OCI-LY7 (cell line): ENCODE data around the gene GMPPA. TPM values are rescaled to one million over a fixed set of nuclear protein-coding genes. Genes with fewer than 3 reads are reported as not detected.

Source experiments
- BruUV-seq: library from RNA; stranded (reverse); fragments of 400-500 nt; replicated peaks from 2 replicates; lab custom pipeline; 2021; lab: Mats Ljungman, UMichigan
- CTCF ChIA-PET: fragments of 300-600 bp; sonication (Branson Sonifier 250); formaldehyde crosslinking; loops from one replicate; lab custom pipeline; 2022; ENCODE audit warnings: antibody characterized with exemption; ENCODE audit not compliant: unreplicated experiment; lab: Charles Lee
- POLR2A ChIA-PET: fragments of 300-600 bp; sonication (Branson Sonifier 250); formaldehyde crosslinking; loops from one replicate; lab custom pipeline; 2022; ENCODE audit warnings: antibody characterized with exemption; lab: Charles Lee
- DNase-seq: peaks from one replicate; pipeline ENCODE4 v3.0.0-alpha.2; 2015; ENCODE audit warnings: low spot score
- H2AFZ ChIP-seq: fragments of 200-600 bp; sonication (generic), shearing (Covaris generic); 2 replicates; pipeline ENCODE4 v1.6.1; 2014; ENCODE audit warnings: mild to moderate bottlenecking, antibody characterized with exemption, low read length, moderate library complexity
- H3K27ac ChIP-seq: fragments of 200-600 bp; sonication (generic); 2 replicates; pipeline ENCODE4 v1.5.1; 2014; ENCODE audit warnings: mixed run types, low read depth, mild to moderate bottlenecking, moderate library complexity, low read length, inconsistent platforms; ENCODE audit not compliant: poor library complexity, severe bottlenecking
- H3K36me3 ChIP-seq: fragments of 200-600 bp; sonication (generic); 2 replicates; pipeline ENCODE4 v1.6.1; 2014; ENCODE audit warnings: mild to moderate bottlenecking, antibody characterized with exemption, low read length, moderate library complexity, mixed read lengths; ENCODE audit not compliant: insufficient read depth
- H3K4me1 ChIP-seq: fragments of 200-600 bp; sonication (generic); 2 replicates; pipeline ENCODE4 v1.5.1; 2014; ENCODE audit warnings: mild to moderate bottlenecking, low read length; ENCODE audit not compliant: insufficient read depth, poor library complexity, severe bottlenecking
- H3K4me2 ChIP-seq: fragments of 200-600 bp; sonication (generic); 2 replicates; pipeline ENCODE4 v1.6.1; 2014; ENCODE audit warnings: mild to moderate bottlenecking, low read length
- H3K4me3 ChIP-seq: fragments of 200-600 bp; sonication (generic); 2 replicates; pipeline ENCODE4 v1.5.1; 2014; ENCODE audit warnings: mild to moderate bottlenecking, low read depth, low read length; ENCODE audit not compliant: poor library complexity, severe bottlenecking
- H3K79me2 ChIP-seq: fragments of 200-600 bp; sonication (generic); 2 replicates; pipeline ENCODE4 v1.6.1; 2016; ENCODE audit warnings: low read depth, mild to moderate bottlenecking, low read length, moderate library complexity, mixed read lengths; ENCODE audit not compliant: insufficient read depth
- H3K9me2 ChIP-seq: fragments of 200-600 bp; sonication (generic); 2 replicates; pipeline ENCODE4 v1.6.1; 2016; ENCODE audit warnings: mild to moderate bottlenecking, low read length, mixed read lengths; ENCODE audit not compliant: insufficient read depth
- H3K9me3 ChIP-seq: fragments of 200-600 bp; sonication (generic); 2 replicates; pipeline ENCODE4 v1.6.1; 2014; ENCODE audit warnings: mild to moderate bottlenecking, mixed run types, low read length, mixed read lengths
- H4K20me1 ChIP-seq: fragments of 200-600 bp; sonication (generic); 2 replicates; pipeline ENCODE4 v1.6.1; 2014; ENCODE audit warnings: mild to moderate bottlenecking, antibody characterized with exemption, low read length, moderate library complexity, mixed read lengths; ENCODE audit not compliant: insufficient read depth
- EZH2phosphoT487 ChIP-seq: fragments of 200-600 bp; sonication (generic); IDR thresholded peaks from 2 replicates; pipeline ENCODE4 v1.6.1; 2018; ENCODE audit warnings: low read depth, borderline replicate concordance, mild to moderate bottlenecking, mixed run types, antibody characterized with exemption, low read length, moderate library complexity, mixed read lengths
- intact Hi-C: fragments of 100-400 bp; cut with micrococcal nuclease; formaldehyde crosslinking; loops from one replicate; pipeline ENCODE4 v1.10.0; 2022; ENCODE audit not compliant: unreplicated experiment
- total RNA-seq, 2 experiments: library from RNA; depleted of rRNA in 1 of 2; stranded (reverse); fragments of >200 nt in 1 of 2; shearing (Covaris generic) in 1 of 2; gene quantifications; 2 replicates each; pipeline ENCODE4 v1.2.3, GENCODE V29; 2014 to 2022
- TF ChIP-seq, protein P1 (sequence below): fragments of 200-600 bp; sonication (generic); conservative IDR thresholded peaks from 2 replicates; pipeline ENCODE4 v1.5.1; 2014; ENCODE audit warnings: mild to moderate bottlenecking, antibody characterized with exemption, low read length, moderate library complexity, mixed read lengths

The GMPPA gene
- total RNA-seq, 2 experiments from 2014 or later, result 28.4 to 46.4 TPM

DNA sequence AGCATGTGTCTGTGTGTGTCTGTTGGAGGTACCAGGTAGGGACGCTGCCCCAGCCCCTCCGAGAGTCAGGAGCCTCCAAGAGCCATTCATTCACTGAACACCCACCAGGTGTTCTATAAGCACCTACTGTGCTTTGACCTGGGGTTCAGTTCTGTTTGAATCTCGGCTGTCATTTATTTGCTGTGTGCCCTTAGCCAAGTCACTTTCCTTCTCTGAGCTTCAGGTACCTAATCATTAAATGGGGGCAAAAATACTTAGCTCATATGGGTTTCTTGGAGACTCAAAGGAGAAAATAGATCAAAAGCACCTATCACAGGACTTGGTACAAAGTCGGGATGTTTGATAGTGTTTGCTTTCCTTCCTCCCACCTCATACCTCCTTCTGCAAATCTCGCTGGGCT is 28.8 kb downstream of the GMPPA start:
- Histone ChIP-seq H3K36me3 (no peaks in the 10 kb centered on the region), H3K9me2 (no peaks in the 10 kb centered on the region)
- no TSS peak for BruUV-seq

DNA sequence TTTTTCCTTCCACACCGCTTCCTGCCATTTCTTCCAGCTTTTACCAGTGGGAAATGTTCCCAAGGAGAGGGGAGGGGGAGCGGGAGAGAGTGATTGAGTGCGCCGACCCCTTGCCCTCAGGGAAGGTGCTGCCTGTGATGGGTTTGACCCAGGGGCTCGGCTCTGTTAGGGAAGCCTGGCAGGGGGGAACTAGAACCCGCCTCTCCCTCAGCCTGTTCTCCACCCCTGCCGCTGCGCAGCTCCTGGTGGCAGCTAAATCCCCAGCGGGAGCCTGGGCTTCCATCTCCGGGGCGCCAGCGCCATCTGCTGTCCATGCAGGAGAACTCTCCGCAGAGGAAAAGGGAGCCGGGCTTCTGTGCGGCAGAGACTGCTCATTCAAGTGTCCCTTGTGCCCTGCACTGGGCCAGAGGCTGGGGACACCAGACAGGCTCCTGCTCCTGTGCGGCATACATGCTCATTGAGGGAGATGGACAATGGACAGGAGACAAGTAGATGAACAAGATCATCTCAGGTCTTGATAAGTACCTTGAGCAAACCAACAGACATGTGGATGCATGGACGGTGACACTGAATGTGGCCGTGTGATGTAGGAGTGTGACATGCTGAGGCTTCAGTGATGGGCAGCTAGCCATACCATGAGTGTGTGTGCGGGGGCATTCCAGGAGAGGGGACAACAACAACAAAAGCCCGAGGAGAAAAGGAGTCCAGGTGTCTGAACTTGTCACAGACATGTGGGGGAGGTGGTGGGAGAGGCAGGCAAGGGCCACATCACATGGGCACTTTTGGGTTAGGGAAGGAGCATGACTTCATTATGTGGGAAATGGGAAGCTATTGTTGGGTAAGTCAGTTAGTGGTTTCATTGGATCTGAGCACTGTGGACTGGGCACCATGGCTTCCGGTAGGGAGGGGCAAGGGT is 31.6 kb downstream of the GMPPA start:
- no peaks in the 10 kb centered on the region for H3K9me2 ChIP-seq
- intact Hi-C loops, result loop anchor here (1.0 kb wide), 4 partner anchors 35 to 127 kb away; no protein-coding TSS in a partner anchor

More for the DNA sequence above, 28.8 kb downstream of the GMPPA start:
- Histone ChIP-seq H3K4me1 (no peaks in the 10 kb centered on the region), H3K79me2 (no peaks in the 10 kb centered on the region), H3K27ac (no peak overlapping the region), H4K20me1 (no peaks in the 10 kb centered on the region), H2AFZ (no peak overlapping the region), H3K4me3 (no peak overlapping the region), H3K9me3 (no peaks in the 10 kb centered on the region), H3K4me2 (no peak overlapping the region)
- TF ChIP-seq, protein P1, sequence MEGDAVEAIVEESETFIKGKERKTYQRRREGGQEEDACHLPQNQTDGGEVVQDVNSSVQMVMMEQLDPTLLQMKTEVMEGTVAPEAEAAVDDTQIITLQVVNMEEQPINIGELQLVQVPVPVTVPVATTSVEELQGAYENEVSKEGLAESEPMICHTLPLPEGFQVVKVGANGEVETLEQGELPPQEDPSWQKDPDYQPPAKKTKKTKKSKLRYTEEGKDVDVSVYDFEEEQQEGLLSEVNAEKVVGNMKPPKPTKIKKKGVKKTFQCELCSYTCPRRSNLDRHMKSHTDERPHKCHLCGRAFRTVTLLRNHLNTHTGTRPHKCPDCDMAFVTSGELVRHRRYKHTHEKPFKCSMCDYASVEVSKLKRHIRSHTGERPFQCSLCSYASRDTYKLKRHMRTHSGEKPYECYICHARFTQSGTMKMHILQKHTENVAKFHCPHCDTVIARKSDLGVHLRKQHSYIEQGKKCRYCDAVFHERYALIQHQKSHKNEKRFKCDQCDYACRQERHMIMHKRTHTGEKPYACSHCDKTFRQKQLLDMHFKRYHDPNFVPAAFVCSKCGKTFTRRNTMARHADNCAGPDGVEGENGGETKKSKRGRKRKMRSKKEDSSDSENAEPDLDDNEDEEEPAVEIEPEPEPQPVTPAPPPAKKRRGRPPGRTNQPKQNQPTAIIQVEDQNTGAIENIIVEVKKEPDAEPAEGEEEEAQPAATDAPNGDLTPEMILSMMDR, result no peak
- TF ChIP-seq EZH2phosphoT487, result no peak
- ChIA-PET POLR2A (no interaction called here), CTCF (interaction anchor here (0.7 to 0.8 kb wide), 2 partner anchors 32 to 123 kb away, joined by 3 to 4 read pairs; no protein-coding TSS in a partner anchor)
- intact Hi-C loops, result no loop called here
- DNase-seq, result no peak

More for the DNA sequence above, 31.6 kb downstream of the GMPPA start:
- Histone ChIP-seq H3K4me3 (no peak overlapping the region), H4K20me1 (no peaks in the 10 kb centered on the region), H3K27ac (no peak overlapping the region), H3K79me2 (no peaks in the 10 kb centered on the region), H3K9me3 (no peaks in the 10 kb centered on the region), H2AFZ (no peak overlapping the region), H3K4me1 (no peaks in the 10 kb centered on the region), H3K4me2 (no peak overlapping the region), H3K36me3 (no peaks in the 10 kb centered on the region)
- no peak for TF ChIP-seq EZH2phosphoT487
- TF ChIP-seq, protein P1, result peak; percentile 95
- CTCF ChIA-PET, result interaction anchor here (0.6 to 3.1 kb wide), 9 partner anchors 10 to 473 kb away, joined by 3 to 23 read pairs (median 3); partner anchors contain the start of gene GMPPA
- no TSS peak for BruUV-seq
- peak; percentile 81 for DNase-seq
- POLR2A ChIA-PET, result no interaction called here
